Measurements from ENCODE around the gene C15orf61.
A peak's percentile ranks its signal among the peaks of the same experiment; 100 is the strongest.

GRCh38 chr15:67542420-67543347, 21.8 kb downstream of the C15orf61 start, which contains the start of gene MAP2K5:
- TF ChIP-seq CTCF (IDR thresholded peaks at IDR 0.05) (no peak), POLR2A (IDR thresholded peaks at IDR 0.05) (peak in 1 of 2 donors; percentile 32)

Measured in vagina (tissue), 2 donors.